Activated T-helper 1 cell treated with Interleukin-2 at 50 U/mL for 16 hours (primary cell): ENCODE data around the gene PPL.
"Not testable (repeated sequence)": the region's sequence is repeated elsewhere in the genome, so short reads cannot be mapped to it uniquely, and the experiment has no call there.

Experiments
- DNase-seq: peaks from one replicate; pipeline ENCODE4 v3.0.0-alpha.2; 2020; ENCODE audit warnings: low read depth

The PPL gene

GRCh38 chr16:4909825-4910224, 27.1 kb downstream of the PPL start:
- no peak for DNase-seq

- no peak for DNase-seq
These were observed 28.0 kb downstream of the PPL start for GRCh38 chr16:4908854-4909401.

- no peak for DNase-seq
These were observed 31.9 kb downstream of the PPL start for GRCh38 chr16:4904942-4905615.

- DNase-seq, result no peak
These were observed 32.6 kb downstream of the PPL start for GRCh38 chr16:4904108-4904941.

- DNase-seq, result no peak
These were observed 34.9 kb downstream of the PPL start for GRCh38 chr16:4902038-4902437.

- DNase-seq, result no peak
These were observed 36.2 kb downstream of the PPL start for GRCh38 chr16:4900750-4901149.

- DNase-seq, result no peak
These were observed 36.9 kb downstream of the PPL start for GRCh38 chr16:4900036-4900435.

- no peak for DNase-seq
These were observed 37.5 kb downstream of the PPL start for GRCh38 chr16:4899474-4899846.

GRCh38 chr16:4898811-4899473, 38.0 kb downstream of the PPL start:
- DNase-seq, result no peak

GRCh38 chr16:4897328-4897727, 39.6 kb downstream of the PPL start:
- no peak for DNase-seq

GRCh38 chr16:4896761-4897160, 40.2 kb downstream of the PPL start:
- not testable (repeated sequence) for DNase-seq

- no peak for DNase-seq
These were observed 41.6 kb downstream of the PPL start for GRCh38 chr16:4895366-4895765.

GRCh38 chr16:4894276-4895150, 42.4 kb downstream of the PPL start:
- DNase-seq, result no peak

- no peak for DNase-seq
These were observed 43.7 kb downstream of the PPL start for GRCh38 chr16:4893103-4893862.

- DNase-seq, result no peak
These were observed 44.4 kb downstream of the PPL start for GRCh38 chr16:4892361-4893102.

GRCh38 chr16:4891886-4892216, 45.1 kb downstream of the PPL start:
- no peak for DNase-seq

- DNase-seq, result no peak
These were observed 45.7 kb downstream of the PPL start for GRCh38 chr16:4891097-4891885.

- no peak for DNase-seq
These were observed 46.3 kb downstream of the PPL start for GRCh38 chr16:4890686-4891085.

- DNase-seq, result no peak
These were observed 46.9 kb downstream of the PPL start for GRCh38 chr16:4890026-4890425.
